GM10248 (cell line): ENCODE measurements around the gene CYP2A6.
A peak's percentile ranks its signal among the peaks of the same experiment; 100 is the strongest.

Experiments used
- CTCF ChIA-PET: fragments of 300-600 bp; sonication (Branson Sonifier 250); formaldehyde crosslinking; extraction: SDS; loops from one replicate; lab custom pipeline; 2021; ENCODE audit warnings: antibody characterized with exemption; lab: Yijun Ruan, JAX
- POLR2A ChIA-PET: fragments of 350-650 bp; sonication (Branson Sonifier 250); formaldehyde crosslinking; extraction: SDS; loops from one replicate; lab custom pipeline; 2020; ENCODE audit warnings: antibody characterized with exemption; lab: Yijun Ruan, JAX
- DNase-seq: peaks from one replicate; pipeline ENCODE4 v3.0.0; 2012; ENCODE audit errors: extremely low spot score
- TF ChIP-seq, protein P1 (sequence below): IDR thresholded peaks from 2 replicates; pipeline ENCODE4 v1.5.1; 2012; ENCODE audit warnings: mild to moderate bottlenecking, low read depth; ENCODE audit errors: extremely low read depth, missing control alignments, control extremely low read depth

The CYP2A6 gene

DNA sequence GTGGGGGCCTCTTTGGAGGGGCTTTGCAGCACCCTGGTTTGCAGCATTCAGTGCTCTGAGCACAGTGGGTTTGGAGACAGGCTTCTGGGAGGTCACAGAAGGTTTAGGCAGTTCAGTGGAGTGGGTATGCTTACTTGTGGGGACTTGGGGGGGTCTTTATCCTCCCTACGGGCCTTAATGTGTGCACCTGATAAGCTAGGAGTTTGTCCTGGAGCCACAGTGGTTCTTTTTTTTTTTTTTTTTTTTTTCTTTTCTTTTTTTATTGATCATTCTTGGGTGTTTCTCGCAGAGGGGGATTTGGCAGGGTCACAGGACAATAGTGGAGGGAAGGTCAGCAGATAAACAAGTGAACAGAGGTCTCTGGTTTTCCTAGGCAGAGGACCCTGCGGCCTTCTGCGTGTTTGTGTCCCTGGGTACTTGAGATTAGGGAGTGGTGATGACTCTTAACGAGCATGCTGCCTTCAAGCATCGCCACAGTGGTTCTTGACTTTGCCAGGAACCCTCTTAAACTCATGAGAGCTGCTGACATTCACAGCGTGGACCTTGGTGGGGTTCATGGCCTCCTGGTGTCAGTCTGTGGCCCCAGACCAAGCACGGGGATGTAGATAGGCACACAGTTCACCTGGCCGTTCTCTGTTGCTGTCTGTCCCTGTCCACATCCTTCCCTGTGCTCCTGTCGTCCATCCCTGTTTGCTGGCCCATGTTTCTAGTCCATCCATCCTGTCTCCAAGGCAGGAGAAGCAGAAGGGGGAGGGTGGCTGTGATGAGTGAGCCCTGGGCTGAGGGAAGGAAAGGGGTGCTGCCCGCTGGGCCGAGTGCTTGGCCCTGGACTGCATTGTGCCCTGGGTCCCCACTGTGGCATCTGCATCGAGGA, 48.6 kb downstream of the CYP2A6 start:
- POLR2A ChIA-PET = interaction anchor here (0.6 to 1.4 kb wide), 2 partner anchors 24 to 47 kb away, joined by 3 to 5 read pairs; partner anchors contain the start of gene RAB4B
- no peak for DNase-seq
- TF ChIP-seq, protein P1, sequence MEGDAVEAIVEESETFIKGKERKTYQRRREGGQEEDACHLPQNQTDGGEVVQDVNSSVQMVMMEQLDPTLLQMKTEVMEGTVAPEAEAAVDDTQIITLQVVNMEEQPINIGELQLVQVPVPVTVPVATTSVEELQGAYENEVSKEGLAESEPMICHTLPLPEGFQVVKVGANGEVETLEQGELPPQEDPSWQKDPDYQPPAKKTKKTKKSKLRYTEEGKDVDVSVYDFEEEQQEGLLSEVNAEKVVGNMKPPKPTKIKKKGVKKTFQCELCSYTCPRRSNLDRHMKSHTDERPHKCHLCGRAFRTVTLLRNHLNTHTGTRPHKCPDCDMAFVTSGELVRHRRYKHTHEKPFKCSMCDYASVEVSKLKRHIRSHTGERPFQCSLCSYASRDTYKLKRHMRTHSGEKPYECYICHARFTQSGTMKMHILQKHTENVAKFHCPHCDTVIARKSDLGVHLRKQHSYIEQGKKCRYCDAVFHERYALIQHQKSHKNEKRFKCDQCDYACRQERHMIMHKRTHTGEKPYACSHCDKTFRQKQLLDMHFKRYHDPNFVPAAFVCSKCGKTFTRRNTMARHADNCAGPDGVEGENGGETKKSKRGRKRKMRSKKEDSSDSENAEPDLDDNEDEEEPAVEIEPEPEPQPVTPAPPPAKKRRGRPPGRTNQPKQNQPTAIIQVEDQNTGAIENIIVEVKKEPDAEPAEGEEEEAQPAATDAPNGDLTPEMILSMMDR = no peak
- CTCF ChIA-PET = interaction anchor here (1.3 to 2.4 kb wide), 2 partner anchors 18 to 36 kb away, joined by 3 to 9 read pairs; no protein-coding TSS in a partner anchor

DNA sequence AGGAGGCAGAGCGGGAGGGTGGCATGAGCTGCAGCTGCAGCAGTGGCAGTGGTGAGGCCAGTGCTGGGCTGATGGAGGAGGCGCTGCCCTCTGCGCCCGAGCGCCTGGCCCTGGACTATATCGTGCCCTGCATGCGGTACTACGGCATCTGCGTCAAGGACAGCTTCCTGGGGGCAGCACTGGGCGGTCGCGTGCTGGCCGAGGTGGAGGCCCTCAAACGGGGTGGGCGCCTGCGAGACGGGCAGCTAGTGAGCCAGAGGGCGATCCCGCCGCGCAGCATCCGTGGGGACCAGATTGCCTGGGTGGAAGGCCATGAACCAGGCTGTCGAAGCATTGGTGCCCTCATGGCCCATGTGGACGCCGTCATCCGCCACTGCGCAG, 49.3 kb downstream of the CYP2A6 start:
- no peak for DNase-seq
- POLR2A ChIA-PET = interaction anchor here (1.4 kb wide), 1 partner anchor 23 kb away, joined by 3 read pairs; no protein-coding TSS in a partner anchor
- TF ChIP-seq, protein P1 = no peak
- CTCF ChIA-PET = interaction anchor here (1.3 kb wide), 1 partner anchor 84 kb away, joined by 3 read pairs; the partner anchor contains the start of genes COQ8B and ITPKC

DNA sequence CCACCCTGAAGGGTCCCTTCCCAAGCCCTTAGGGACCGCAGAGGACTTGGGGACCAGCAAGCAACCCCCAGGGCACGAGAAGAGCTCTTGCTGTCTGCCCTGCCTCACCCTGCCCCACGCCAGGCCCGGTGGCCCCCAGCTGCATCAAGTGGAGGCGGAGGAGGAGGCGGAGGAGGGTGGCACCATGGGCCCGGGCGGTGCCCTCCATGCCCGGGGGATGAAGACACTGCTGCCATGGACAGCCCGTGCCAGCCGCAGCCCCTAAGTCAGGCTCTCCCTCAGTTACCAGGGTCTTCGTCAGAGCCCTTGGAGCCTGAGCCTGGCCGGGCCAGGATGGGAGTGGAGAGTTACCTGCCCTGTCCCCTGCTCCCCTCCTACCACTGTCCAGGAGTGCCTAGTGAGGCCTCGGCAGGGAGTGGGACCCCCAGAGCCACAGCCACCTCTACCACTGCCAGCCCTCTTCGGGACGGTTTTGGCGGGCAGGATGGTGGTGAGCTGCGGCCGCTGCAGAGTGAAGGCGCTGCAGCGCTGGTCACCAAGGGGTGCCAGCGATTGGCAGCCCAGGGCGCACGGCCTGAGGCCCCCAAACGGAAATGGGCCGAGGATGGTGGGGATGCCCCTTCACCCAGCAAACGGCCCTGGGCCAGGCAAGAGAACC, 49.8 kb downstream of the CYP2A6 start:
- TF ChIP-seq, protein P1 = no peak
- DNase-seq = no peak
- CTCF ChIA-PET = interaction anchor here (1.3 kb wide), 1 partner anchor 84 kb away, joined by 3 read pairs; the partner anchor contains the start of genes COQ8B and ITPKC
- POLR2A ChIA-PET = interaction anchor here (1.1 to 1.4 kb wide), 2 partner anchors 22 to 23 kb away, joined by 3 read pairs; no protein-coding TSS in a partner anchor

DNA sequence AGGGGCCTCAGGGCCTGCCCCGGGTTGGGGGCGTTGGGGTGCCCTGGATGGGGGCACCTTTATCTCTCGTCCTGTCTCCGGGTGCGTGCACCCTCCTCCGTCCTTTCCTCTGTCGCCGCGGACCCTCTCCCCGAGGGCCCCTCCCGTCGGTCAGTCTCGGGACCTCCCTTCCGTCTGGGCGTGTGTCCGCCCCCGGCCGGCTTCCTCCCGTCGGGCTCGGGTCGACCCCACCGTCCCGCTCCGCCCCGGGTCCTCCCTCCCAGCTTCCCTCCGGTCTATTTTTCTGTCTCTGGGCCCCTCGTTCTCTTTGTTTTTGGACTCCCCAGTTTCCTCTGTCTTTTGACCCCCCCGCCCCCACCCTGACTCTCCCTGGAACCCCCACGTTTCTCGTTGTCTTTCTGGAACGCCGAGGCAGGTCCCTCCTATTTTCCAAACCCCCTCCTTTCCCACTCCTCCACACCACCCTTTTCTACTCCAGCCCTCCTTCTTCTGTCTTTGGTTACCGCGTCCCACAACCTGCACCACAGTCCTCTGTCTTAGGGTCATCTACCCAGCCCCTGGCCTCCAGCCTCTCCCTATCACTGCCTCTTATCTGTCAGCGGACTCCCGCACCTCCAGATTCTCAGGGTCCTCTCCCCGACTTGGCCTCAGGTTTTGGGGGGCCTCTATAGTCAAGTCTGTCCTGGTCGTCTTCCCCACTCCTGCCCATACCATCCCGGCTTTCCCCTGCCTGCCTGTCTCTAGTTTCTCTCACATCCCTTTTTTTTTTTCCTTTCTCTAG, 50.5 kb downstream of the CYP2A6 start:
- ChIA-PET CTCF (interaction anchor here (1.3 to 3.2 kb wide), 2 partner anchors 13 to 83 kb away, joined by 3 to 12 read pairs; partner anchors contain the start of genes COQ8B and ITPKC), POLR2A (interaction anchor here (1.1 to 1.4 kb wide), 3 partner anchors 21 to 83 kb away, joined by 3 read pairs; partner anchors contain the start of genes COQ8B and ITPKC)
- DNase-seq = peak; percentile 50
- TF ChIP-seq, protein P1 = no peak

DNA sequence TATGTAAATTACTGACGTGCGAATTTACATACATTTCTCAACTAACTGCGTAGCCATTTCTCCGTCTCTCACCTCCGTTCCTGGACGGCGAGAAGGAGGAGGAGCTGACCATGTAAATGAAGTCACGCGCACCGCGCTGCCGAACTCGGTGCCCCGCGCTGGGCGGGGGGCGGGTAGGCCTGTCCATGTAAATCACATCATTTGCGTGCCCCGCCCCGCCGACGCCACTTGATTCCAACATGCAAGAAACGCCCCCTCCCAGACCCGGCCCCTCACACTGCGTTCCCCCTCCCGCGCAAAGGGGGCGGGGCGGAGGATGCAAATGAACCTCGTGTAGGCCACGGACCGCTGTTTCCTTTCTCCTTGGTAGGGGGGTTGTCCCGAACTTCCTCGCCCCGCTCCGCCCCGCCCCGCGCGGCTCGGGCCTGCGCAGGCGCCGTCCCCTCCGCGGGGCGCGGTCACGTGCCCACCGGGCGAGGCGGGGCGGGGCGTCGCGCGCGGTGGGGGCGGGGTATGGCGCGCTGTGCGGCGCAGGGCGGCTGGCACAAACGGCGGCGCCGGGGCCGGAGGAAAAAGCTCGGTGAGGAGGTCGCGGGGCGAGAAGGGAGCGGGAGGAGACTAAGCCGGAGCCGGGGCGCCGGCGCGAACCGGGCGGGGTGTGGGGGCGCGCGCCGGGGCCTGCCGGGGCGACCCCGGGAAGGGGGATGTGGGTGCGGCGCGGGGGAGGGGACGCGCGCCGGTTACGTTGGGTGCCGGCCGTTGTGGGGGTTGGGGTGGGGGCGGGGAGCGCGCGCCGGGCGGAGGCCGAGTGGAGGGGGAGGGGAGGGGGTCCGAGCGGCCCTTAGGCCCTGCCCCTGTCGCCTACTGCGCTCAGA, 51.3 kb downstream of the CYP2A6 start, which contains the start of gene EGLN2:
Gene EGLN2, plus strand, starts transcription at position 509 of the 875 bp plus-strand sequence. CDS start 1,382 bp downstream, outside the sequence.
- DNase-seq = peak; percentile 97
- ChIA-PET POLR2A (interaction anchor here (0.6 to 2.4 kb wide), 7 partner anchors 17 to 106 kb away, joined by 3 to 35 read pairs (median 3); partner anchors contain the start of genes ACTMAP, COQ8B, ITPKC and RAB4B), CTCF (interaction anchor here (0.7 to 3.2 kb wide), 9 partner anchors 8 to 136 kb away, joined by 3 to 23 read pairs (median 4); partner anchors contain the start of gene RAB4B)

More for the DNA sequence above, 51.3 kb downstream of the CYP2A6 start, which contains the start of gene EGLN2:
- TF ChIP-seq, protein P1 = no peak
